Measurements from ENCODE around the gene ERC2.
"Not testable (repeated sequence)": the region's sequence is repeated elsewhere in the genome, so short reads cannot be mapped to it uniquely, and the experiment has no call there.

ERC2 gene

DNA sequence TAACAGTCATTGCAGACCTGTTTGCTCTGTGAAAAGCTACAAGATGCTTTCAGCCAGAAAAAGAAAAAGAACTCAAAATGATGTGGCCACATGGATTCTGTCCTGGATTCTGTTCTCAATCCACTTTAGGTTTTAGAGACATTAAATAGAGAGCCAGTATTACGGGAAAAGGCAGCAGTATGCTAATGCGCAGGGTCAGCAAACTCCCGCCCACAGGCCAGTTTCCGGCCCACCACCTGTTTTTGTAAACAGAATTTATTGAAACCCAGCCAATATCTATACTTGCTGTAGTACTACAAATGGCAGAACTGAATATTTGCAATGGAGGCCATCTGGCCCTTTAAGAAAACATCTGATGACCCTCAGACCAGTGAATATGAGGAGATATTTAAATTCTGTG is 416.1 kb downstream of the ERC2 start:
- DNase-seq: no peak

DNA sequence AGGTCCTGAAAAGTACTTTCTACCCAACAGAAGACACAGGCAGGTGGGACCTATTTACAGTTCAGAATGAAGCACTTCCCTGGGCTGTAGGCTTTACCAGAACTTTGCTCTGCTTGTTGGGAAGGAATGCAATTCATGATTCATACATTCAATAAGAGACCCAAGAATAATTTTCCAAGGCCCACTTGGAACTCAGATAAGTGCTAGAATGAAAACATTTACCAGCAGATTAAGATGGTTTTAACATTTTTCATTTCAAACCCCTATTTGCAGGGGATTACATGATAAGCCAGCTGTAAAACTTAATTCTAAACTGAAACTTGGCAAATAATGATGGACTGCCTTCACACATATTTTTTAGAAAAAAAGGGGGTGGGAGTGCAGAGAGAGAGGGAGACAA is 417.2 kb downstream of the ERC2 start:
- no peak for DNase-seq

DNA sequence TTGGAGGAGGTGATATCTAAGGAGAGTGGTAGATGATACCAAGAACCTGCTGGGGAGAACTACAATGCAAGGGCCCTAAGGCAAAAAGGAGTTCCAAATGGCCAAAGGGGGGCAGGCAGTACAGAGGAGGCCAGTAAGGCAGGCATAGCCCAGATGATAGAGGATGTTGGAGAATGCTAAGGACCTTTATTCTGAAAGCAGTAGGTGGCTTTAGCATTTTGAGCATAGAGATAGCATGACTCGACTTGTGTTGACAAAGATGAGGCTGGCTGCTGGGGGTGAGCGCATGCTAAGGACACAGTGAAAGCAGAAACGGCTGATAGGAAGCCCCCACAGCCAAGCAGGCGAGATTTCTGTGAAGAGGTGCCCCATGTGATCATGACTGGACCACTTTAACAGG is 419.3 kb downstream of the ERC2 start:
- no peak for DNase-seq

DNA sequence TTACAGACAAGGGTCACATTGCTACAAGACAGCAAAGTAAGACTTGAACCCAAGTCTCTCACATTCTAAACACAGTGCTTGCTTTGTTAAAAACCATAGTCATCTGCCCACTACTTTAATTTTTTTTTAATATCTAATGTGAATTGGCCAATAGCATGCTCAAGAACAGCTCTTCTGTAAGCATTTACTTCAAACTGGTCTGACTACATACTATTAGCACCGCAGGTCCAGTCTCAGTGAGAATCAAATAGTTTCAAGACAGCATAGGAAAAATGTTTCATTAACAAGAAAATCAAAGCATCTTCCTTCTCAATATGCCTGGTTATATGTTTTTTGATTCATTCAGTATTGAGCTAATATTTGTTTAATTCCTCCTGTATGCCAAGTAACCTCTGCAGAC is 419.9 kb downstream of the ERC2 start:
- no peak for DNase-seq

DNA sequence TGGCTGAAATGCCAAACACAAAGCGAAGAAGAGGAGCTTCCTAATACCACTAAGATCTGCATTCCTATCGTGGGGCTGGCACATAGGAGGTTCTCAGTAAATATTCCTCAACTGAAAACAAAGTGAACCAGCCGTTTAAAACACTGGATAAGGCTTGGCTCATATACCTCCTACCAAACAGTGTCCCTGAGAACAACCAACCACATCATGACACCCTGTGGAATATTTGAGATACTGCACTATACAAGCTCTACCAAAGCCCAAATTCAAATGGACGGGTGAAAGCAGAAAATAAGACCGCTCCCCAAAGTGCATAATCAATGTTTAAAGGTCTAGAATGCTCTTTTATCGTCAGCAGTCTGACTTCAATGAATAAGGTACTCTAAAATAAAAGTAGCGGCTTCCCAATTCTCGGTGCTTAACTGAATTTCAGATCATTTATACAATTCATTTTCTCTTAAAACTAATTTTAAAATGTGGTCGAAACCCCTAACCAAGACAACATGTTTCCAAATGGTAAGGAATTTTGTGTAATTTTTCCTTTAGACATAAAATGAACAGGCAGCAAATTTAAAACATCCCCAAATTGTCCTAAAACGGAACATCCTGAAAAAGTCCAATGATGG is 425.8 kb downstream of the ERC2 start:
- DNase-seq: no peak

DNA sequence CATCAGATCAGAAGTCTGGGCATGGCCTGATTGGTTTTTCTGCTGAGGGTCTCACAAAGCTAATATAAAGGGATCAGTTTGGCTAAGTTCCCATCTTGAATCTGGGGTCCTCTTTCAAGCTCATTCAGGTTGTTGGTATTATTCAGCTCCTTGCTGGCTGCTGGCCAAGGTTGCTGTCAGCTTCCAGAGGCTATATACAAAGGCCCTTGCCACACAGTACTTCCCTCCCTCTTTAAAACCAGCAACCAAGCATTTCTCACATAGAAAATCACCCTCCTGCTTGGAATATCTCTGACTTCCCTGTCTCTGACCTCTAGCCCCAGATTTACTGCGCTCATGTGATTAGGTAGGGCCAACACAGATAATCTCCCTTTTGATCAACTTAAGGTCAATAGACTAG is 442.9 kb downstream of the ERC2 start:
- no peak for DNase-seq

DNA sequence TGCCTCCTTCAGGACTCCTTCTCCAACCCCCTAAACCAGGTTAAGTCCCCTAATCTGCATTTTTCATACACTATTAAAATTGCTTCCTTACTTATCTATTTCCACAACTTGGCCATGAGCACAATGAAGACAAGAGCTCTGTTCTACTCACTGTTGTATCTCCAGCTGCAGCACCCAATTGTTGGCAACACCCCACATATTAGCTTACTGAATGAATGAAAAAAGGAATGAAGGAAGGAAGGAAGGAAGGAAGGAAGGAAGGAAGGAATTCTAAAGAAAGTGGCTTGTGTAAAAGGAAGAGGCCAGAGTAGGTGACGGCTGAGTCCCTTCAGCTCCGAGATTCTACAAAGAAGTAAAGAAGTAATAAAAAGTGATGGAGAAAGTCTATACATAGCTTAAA is 444.7 kb downstream of the ERC2 start:
- no peak for DNase-seq

DNA sequence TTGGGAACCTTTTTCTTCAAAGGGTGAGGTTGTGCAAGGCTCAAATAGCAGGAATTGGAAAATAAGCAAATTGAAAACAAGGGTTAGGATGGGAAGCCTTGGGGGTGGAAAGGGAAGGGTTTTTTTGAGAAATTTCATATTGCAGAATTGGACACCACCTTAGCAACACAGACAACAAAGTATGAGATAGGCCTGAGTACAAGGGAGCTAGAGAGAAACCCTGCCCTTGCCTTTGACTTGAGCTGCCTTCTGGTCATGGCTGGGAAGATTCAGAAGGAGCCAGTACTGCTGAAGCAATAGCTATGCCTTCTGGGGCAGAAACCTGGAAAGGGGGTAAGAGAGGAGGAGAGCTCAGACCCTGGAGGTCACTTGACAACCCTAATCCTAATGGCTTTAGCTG is 445.6 kb downstream of the ERC2 start:
- no peak for DNase-seq

DNA sequence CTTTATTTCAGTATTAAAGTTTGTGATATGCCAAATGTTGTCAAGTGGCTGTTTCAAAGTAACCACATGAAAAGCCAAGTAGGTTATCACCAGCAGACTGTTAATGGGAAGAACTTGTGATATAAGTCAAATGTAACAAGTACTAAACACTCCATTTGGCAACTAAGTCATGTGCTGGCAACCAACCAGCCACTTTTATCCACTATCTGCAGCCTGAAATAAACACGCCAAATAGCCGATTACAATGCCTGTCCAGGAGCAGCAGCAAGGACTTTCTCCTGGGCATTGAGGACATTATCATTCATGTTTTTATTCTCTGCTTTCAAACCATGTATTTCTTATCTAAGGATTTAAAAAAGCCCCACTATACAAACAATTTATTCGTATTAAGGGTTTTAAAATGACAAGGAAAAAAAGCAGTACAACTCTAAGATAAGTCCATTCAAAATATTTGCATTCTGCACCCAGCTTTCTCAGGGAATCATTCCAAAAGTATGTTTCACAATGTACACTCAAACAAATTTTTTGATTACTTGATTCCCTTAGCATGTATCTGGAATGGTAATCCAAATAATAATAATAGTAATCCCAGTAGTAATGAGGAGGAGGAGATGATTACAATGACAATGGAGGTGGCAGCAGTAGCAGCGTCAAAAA is 448.6 kb downstream of the ERC2 start:
- no peak for DNase-seq

DNA sequence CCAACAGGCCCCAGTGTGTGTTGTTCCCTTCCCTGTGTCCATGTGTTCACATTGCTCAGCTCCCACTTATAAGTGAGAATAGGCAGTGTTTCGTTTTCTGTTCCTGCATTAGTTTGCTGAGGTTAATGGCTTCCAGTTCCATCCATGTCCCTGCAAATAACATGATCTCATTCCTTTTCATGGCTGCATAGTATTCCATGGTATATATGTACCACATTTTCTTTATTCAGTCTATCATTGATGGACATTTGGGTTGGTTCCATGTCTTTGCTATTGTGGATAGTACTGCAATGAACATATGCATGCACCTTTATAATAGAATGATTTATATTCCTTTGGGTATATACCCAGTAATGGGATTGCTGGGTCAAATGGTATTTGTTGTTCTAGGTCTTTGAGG is 452.9 kb downstream of the ERC2 start:
- DNase-seq: not testable (repeated sequence)

DNA sequence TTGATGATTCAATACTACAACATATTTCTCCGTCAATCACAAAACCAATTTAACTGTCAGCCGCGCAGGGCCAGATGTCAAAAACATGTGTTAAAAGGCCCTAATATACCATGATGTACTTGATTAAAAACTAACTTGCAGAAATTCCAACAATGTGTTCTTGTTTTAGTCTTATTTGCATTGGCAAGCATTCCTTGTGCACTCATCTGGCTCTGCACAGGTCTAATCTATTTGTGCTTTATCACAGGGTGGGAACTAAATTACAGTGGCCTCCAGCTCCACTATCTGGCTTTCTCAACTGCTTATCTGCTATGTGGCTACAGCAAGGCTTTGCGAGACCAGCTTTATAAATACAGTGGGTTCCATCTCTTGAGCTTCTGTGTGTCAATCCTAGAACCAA is 455.5 kb downstream of the ERC2 start:
- no peak for DNase-seq

DNA sequence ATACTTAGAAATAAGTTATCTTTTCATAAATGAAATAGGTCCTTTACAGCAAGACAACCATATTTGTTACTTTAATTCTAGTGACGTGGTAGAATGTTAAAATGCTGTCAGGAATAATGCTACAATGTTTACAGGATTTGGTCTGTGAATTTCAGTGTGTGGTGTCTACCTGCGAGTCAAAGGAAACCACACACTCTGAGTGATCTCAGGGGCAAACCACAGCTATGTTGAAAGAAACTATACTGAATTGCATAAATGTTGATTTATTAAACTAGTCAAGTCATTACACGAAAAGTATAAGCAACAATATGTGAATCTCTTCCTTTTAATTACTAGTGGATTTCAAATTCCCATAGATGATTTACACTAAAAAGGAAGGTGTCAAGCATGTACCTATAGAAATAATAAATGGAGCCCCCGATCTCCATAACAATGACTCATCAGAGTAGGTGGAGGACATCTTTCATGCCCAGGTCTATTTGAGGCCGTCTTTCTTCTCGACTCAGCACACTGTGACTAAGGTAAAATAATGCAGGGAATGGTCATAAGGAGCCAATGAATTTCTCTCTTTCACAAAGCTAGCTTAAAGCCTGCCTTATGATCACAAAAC is 463.0 kb downstream of the ERC2 start:
- no peak for DNase-seq

DNA sequence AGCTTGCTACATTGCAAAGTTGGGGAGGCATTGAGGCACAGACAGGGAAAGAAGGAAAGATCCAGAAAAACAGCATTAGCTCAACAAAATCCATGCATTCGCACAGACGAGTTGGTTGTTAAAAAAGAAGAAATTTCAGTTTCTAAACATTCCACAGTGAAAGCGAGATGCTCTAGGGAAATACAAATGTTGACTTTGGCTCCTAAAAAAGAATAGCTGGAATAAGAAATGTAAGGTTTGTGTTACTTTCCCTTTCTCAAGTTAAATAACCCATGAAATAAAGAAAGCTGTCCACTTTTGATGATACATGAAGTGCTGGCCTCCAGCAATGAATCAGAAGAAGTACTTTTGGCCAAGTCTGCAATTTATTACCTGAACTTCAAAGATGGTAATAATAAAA is 465.1 kb downstream of the ERC2 start:
- no peak for DNase-seq

DNA sequence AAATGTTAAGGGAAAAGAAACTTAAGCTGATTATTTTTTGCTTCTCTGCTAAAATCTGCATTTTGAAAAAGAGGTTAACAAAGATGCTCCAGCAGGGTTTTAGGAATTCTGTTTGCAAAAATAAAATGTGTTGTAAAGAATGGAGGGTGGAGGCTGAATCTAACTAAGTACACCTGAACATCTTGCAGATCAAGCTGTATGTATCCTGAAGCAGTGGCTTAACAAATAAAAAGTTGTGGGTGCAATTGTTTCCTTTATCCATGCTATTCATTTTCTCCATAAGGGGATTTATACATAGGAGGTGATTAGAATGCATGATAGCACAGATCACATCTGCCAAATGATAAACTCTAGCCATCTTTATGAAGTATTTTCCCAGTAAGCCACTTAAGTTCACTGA is 466.3 kb downstream of the ERC2 start:
- DNase-seq: no peak

DNA sequence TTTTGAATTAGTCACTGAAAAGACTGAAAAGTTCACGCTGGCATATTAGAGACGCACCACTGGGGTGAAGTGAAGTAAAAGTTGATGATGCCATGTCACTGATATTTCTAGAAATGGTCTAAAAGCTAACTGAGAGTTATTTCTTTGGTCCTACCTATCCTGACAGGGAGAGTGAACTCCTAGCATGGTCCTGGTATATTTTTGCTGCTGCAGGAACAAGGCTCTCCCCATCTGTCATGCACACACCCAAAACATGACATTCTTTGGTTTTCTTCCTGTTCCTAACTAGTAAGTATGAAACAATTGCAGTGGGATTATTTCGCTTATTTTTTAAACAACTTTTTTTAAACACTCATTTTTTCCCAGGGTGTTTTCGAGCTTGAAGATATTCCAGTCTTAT is 466.7 kb downstream of the ERC2 start:
- DNase-seq: no peak

DNA sequence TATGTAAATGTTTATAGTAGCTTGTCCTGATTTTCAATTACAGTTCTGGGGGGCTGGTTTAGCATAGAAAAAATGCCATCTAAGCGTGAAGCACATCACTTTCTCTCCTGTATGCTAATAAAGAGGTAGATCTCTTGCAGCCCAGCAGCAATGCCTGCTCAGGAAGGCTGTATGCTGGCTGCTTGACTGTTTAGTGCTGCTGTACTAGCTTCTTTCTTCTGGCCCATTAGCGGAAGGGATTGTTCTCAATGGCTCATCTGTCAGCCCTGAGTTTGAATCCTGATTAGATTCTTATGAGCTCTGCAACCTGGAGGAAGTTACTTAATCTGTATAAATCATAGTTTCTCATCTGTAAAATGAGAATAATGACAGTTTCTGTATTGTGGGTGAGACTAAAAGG is 478.9 kb downstream of the ERC2 start:
- no peak for DNase-seq

DNA sequence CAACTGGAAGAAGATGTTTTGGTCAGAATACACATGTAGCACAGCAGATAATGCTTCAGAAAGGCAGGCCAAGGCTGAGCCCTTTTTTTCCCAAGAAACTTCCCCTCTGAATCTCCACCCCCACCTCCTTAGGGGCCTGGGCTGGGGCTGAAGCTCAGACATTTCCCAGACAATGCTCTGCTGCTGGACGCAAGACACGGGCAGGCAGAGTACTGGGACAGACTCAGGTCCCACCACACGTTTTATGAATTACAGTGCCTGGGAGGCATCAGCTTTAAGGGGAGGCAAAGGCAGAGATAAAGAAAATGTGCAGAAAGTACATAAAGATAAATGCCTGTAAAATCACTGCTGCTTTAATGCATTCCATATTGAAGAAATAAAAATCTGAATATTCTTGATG is 479.4 kb downstream of the ERC2 start:
- no peak for DNase-seq

DNA sequence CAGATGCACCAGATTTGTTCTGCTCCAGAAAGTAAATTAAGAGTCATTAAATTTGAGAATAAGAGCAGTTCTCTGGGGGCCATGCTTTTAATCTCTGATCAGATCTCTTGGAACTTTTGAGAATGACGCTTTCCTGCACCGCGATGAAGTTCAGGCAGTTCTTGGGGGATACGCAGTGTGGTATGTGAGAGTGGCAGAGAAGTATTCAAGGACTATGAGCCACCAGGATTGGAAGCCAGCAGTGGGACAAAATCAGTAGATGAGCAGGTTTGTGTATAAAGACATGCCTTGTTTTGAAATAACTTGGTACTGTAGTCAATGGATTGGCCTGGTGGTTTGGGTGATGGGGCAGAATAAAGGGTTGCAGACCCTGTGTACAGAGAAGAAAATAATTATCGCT is 483.6 kb downstream of the ERC2 start:
- no peak for DNase-seq

DNA sequence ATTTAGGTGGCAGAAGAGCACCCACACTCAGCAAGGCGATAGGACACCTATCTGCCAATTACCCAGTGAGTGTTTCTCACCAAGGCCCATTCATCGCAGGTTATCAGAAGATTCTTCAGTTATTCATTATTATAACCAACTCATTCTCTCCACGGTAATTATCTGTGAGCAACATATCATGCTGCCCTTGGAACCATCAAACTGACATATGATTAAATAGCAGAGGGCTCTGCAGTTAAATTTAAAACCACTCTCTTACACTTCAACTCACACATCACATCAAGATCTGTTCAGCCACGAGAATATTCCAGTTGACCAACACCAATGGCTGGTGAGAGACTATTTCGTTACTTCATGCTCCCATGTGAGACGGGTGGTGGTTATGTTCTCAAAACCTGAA is 489.3 kb downstream of the ERC2 start:
- DNase-seq: no peak

DNA sequence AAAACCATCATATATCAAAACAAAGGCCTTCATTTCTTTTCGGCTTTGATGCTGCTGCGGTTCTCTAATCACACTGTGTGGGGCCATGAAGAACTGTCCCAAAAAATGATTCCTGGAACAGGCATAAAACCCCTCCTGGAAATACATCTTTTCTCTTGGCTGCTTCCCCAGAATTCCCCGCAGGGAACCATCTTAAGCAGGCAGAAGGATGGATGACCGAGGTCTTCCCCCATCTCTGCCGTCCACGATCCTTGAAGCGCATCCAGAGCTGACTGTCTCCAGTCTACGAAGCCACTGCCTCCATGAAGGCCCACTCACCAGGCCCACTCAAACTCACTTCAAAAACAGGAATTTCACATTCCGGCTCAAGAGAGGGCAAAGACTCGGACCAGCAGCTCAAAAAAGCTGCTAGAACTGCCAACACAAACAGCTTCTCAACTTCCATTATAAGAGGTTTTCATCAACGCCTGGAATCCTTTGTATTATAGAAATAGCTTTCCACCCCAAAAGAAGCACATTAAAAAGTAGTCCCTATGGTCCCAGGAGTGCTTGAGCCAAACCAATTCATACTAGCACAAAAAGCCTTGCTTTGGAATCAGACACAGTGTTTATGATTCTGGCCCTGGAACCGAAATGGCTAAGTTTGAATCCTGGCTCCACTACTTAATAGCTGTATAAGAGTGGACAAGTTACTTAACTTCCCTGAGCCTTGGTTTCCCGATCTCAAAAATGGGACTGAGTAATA is 493.7 kb downstream of the ERC2 start:
- DNase-seq: no peak

DNA sequence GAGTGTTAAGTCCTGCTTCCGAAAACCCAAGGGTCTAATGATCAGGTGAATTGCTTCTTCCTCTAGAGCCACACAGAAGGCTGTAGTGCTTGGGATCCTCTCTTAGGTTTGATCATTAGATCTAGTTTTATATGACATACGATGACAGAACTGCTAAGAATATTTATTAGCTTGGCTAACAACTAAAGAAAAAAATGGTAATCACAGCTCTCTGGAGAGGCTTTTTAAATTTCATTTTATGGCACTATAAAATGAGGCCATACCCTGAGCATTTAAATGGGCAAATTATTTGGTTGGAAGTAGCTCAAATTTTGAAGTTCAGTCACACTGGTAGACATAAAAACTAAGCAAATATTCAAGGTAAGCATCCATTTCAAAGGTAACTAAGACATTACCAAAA is 498.6 kb downstream of the ERC2 start:
- no peak for DNase-seq

DNA sequence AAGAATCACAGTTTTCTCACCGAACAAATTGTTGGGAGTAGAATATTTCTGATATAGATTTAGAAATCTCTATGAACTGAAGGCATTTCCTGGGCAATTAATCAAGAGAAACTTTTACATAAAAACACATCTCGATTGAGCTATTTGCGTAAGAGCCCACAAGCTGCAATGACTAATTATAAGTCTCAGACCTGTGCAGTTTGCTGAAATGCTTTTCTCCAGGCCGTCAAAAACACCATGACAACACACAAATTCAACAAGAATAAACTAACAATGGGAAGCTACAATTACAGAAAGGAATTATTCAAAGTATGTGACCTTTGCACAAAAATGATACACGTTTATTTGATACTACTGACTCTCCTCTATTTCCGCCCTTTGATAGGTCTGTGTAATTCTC is 499.9 kb downstream of the ERC2 start:
- DNase-seq: no peak

DNA sequence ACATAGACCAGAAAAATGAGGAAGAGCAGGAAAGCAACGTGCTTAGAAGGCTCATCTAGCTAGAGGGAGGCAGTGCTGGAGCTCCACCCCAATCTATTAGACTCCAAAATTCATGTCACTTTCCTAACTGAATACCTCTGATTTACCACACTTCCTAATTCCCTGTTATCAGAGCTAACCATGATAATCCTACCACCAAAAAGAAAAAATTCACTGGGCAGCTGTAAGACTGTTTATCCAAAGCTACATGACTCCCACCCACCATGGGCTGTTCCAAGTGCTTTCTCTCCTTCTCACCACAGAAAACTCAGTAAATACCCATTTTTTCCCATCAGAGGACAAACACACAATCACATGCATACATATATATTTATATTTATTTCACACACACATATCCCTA is 501.7 kb downstream of the ERC2 start:
- DNase-seq: no peak

DNA sequence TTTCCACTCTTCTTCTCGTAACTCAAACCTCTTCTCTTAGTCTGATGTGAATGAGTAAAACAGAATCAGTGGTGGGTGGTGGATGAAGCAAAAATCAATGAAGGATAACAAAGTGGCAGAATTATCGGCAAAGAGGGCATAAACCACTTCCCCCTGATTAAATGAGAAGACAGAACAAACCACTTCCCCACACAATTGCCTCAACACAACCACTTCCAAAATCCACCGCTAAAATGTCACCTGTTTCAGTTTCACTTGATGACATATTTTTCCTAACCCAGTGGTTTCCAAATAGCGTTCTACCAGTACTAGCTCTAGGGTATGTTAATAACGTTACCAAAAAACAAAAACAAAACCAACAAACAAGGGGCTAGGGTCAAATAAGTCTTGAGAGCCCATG is 502.5 kb downstream of the ERC2 start:
- DNase-seq: no peak
